KOPT-K1 (cell line): ENCODE results near the gene ARSG.

Experiments used
- H3K27ac ChIP-seq: fragments of 200-600 bp; sonication (generic); 2 replicates; pipeline ENCODE4 v1.5.1; 2016; ENCODE audit warnings: antibody characterized with exemption, mild to moderate bottlenecking, low read depth, low read length; ENCODE audit not compliant: poor library complexity, severe bottlenecking
- H3K36me3 ChIP-seq: fragments of 200-600 bp; sonication (generic); 2 replicates; pipeline ENCODE4 v1.5.1; 2017; ENCODE audit warnings: antibody characterized with exemption, mild to moderate bottlenecking, low read length, moderate library complexity; ENCODE audit not compliant: insufficient read depth
- H3K9me3 ChIP-seq: fragments of 200-600 bp; sonication (generic); 2 replicates; pipeline ENCODE4 v1.5.1; 2017; ENCODE audit warnings: antibody characterized with exemption, low read length, mild to moderate bottlenecking; ENCODE audit not compliant: insufficient read depth, poor library complexity, severe bottlenecking

ARSG gene

GRCh38 chr17:68379692-68380677, 88.7 kb downstream of the ARSG start:
- no peaks in the 10 kb centered on the region for H3K9me3 ChIP-seq
- no peak overlapping the region for H3K27ac ChIP-seq
- H3K36me3 ChIP-seq = no peaks in the 10 kb centered on the region; the same call in 1 of the 2 replicates

GRCh38 chr17:68381076-68381900, 90.0 kb downstream of the ARSG start:
- Histone ChIP-seq H3K36me3 (no peaks in the 10 kb centered on the region; the same call in 1 of the 2 replicates), H3K27ac (no peak overlapping the region), H3K9me3 (no peaks in the 10 kb centered on the region)

GRCh38 chr17:68382582-68383085, 91.3 kb downstream of the ARSG start:
- Histone ChIP-seq H3K36me3 (no peaks in the 10 kb centered on the region), H3K27ac (no peak overlapping the region), H3K9me3 (no peaks in the 10 kb centered on the region)

- peak overlapping the region; percentile 57 for H3K27ac ChIP-seq
- no peaks in the 10 kb centered on the region for H3K36me3 ChIP-seq
Observed at GRCh38 chr17:68383120-68383442, 91.8 kb downstream of the ARSG start.

GRCh38 chr17:68383443-68384321, 92.4 kb downstream of the ARSG start:
- Histone ChIP-seq H3K36me3 (no peaks in the 10 kb centered on the region), H3K27ac (peak overlapping the region; percentile 57)

More at GRCh38 chr17:68383120-68383442, 91.8 kb downstream of the ARSG start:
- H3K9me3 ChIP-seq = no peaks in the 10 kb centered on the region

GRCh38 chr17:68384471-68384870, 93.2 kb downstream of the ARSG start:
- H3K9me3 ChIP-seq = no peaks in the 10 kb centered on the region
- no peaks in the 10 kb centered on the region for H3K36me3 ChIP-seq
- peak overlapping the region; percentile 57 for H3K27ac ChIP-seq

More at GRCh38 chr17:68383443-68384321, 92.4 kb downstream of the ARSG start:
- H3K9me3 ChIP-seq = no peaks in the 10 kb centered on the region

- Histone ChIP-seq H3K27ac (no peak overlapping the region), H3K36me3 (no peaks in the 10 kb centered on the region), H3K9me3 (no peaks in the 10 kb centered on the region)
Observed at GRCh38 chr17:68384941-68385340, 93.6 kb downstream of the ARSG start.

- Histone ChIP-seq H3K36me3 (no peaks in the 10 kb centered on the region), H3K27ac (no peak overlapping the region), H3K9me3 (no peaks in the 10 kb centered on the region)
Observed at GRCh38 chr17:68385490-68386215, 94.4 kb downstream of the ARSG start.

- H3K9me3 ChIP-seq = no peaks in the 10 kb centered on the region
- no peak overlapping the region for H3K27ac ChIP-seq
- H3K36me3 ChIP-seq = no peaks in the 10 kb centered on the region
Observed at GRCh38 chr17:68387435-68388218, 96.3 kb downstream of the ARSG start.

GRCh38 chr17:68389041-68389440, 97.7 kb downstream of the ARSG start:
- no peaks in the 10 kb centered on the region for H3K9me3 ChIP-seq
- no peak overlapping the region for H3K27ac ChIP-seq
- no peaks in the 10 kb centered on the region for H3K36me3 ChIP-seq

GRCh38 chr17:68390888-68391545, 99.7 kb downstream of the ARSG start:
- H3K27ac ChIP-seq = no peak overlapping the region
- H3K9me3 ChIP-seq = peaks cover 16% of the 10 kb centered on the region
- peaks cover 12% of the 10 kb centered on the region; the same call in 1 of the 2 replicates for H3K36me3 ChIP-seq

GRCh38 chr17:68391561-68392268, 100.4 kb downstream of the ARSG start:
- no peak overlapping the region for H3K27ac ChIP-seq

More at GRCh38 chr17:68391561-68392268, 100.4 kb downstream of the ARSG start:
- H3K9me3 ChIP-seq = peaks cover 16% of the 10 kb centered on the region
- H3K36me3 ChIP-seq = peaks cover 12% of the 10 kb centered on the region; the same call in 1 of the 2 replicates
